Measurements from ENCODE around the gene FMO3. TPM values are rescaled to one million over a fixed set of nuclear protein-coding genes. Genes with fewer than 3 reads are reported as not detected.

The FMO3 gene
- total and polyA plus RNA-seq, 9 donors, result 0.04 to 0.40 (median 0.18) TPM

DNA sequence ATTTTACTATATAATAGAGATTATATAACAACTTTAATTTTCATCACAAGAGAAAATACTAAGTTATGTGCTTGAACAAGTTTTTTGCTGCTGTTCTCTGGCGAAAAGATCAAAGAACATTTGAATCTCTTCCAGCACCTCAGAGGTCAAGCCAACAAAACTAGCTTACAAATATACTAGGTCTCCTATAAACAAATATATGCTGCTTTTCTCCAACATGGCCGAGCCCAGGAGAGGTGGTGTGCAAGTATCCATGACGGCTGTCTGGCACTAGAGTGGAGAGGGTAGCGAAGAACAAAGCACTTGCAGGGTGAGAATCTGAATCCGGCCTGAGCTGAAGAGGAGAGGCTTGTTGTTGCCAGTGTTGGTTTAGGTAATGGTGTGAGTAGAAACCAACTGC is 7.5 kb upstream of the FMO3 start:
- WGBS (ENCODE audit: insufficient coverage), result 93% methylated on average over 3 of the region's 5 CpGs
- Histone ChIP-seq H3K4me1 (ENCODE audit: control insufficient read depth, insufficient read depth, low read length) (peaks cover 2% of the 10 kb centered on the region), H3K36me3 (ENCODE audit: control insufficient read depth, insufficient read depth, low read length) (no peaks in the 10 kb centered on the region), H3K27ac (ENCODE audit: low read length) (no peak overlapping the region), H3K4me3 (ENCODE audit: low read length) (no peak overlapping the region), H3K9me3 (replicated peaks; ENCODE audit: control insufficient read depth, low read depth, low read length) (no peaks in the 10 kb centered on the region), H3K27me3 (ENCODE audit: control insufficient read depth, insufficient read depth, low read length) (no peaks in the 10 kb centered on the region)
- DNase-seq, result peak; percentile 20

DNA sequence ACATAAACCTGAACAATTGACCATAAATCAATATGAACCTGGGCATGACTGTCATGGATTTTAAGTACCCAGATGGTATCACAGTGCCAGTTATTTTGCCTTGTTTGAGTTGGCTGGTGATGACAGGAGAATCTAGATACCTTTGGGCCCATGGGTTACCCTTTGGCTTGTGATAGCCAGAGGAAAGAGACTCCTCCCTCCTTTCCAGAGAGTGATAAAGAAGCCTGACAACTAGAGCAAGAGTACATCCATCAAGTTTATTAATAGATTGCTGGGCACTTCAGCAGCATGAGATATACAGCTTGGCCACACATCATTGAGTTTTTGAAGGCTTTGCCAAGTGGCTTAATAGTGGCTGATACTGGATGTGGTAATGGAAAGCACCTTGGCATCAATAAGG is 6.6 kb upstream of the FMO3 start:
- Histone ChIP-seq H3K4me1 (ENCODE audit: control insufficient read depth, insufficient read depth, low read length) (peaks cover 2% of the 10 kb centered on the region), H3K4me3 (ENCODE audit: low read length) (no peak overlapping the region), H3K36me3 (ENCODE audit: control insufficient read depth, insufficient read depth, low read length) (no peaks in the 10 kb centered on the region), H3K27me3 (ENCODE audit: control insufficient read depth, insufficient read depth, low read length) (no peaks in the 10 kb centered on the region), H3K27ac (ENCODE audit: low read length) (no peak overlapping the region), H3K9me3 (replicated peaks; ENCODE audit: control insufficient read depth, low read depth, low read length) (no peaks in the 10 kb centered on the region)
- no peak for DNase-seq

DNA sequence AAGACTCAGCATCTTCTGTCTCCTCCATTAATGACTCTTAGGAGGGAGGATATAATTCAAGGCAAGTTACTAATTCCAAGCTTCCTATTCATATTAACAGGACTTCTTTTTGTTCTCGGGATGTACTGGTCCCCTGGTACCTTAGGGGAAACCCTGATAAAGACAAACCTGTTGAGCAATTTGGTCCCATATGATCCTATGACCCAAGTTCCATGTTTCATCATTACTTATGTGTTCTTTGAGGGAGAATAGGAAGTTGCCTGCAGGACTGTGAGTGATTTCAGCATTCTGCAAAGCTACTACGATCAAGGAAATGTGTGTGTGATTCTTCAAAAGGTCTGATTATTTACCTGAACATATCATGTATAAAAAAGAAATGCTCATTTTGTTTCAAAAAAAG is 5.8 kb upstream of the FMO3 start:
- H3K9me3 ChIP-seq (replicated peaks; ENCODE audit: control insufficient read depth, low read depth, low read length), result no peaks in the 10 kb centered on the region
- no CpG with 5 or more reads among the region's 2 CpGs for WGBS (ENCODE audit: insufficient coverage)
- no peaks in the 10 kb centered on the region for H3K36me3 ChIP-seq (ENCODE audit: control insufficient read depth, insufficient read depth, low read length)

DNA sequence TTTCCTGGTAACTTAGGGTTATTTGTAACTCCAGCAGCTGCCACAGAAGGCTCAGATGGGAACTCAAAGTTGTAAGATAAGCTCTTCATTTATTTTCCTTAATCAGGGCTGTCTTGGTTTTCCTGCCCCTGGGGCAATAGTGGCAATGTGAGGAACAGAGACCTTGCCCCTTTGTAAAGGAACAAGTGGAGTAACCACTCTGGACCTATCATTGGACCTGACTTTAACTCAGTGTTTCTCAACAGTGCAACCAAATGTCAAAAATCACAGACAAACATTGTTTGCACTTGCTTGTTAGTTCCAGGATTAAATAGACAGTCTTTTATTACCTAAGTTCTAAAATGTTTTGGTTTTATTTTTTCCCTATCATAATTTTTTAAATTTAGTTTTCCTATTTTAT is 2.8 kb upstream of the FMO3 start:
- no peak for DNase-seq
- Histone ChIP-seq H3K4me1 (ENCODE audit: control insufficient read depth, insufficient read depth, low read length) (no peaks in the 10 kb centered on the region), H3K27ac (ENCODE audit: low read length) (no peak overlapping the region), H3K36me3 (ENCODE audit: control insufficient read depth, insufficient read depth, low read length) (no peaks in the 10 kb centered on the region), H3K9me3 (replicated peaks; ENCODE audit: control insufficient read depth, low read depth, low read length) (no peaks in the 10 kb centered on the region), H3K27me3 (ENCODE audit: control insufficient read depth, insufficient read depth, low read length) (no peaks in the 10 kb centered on the region), H3K4me3 (ENCODE audit: low read length) (no peak overlapping the region)

More for the DNA sequence above, 5.8 kb upstream of the FMO3 start:
- Histone ChIP-seq H3K4me3 (ENCODE audit: low read length) (no peak overlapping the region), H3K27me3 (ENCODE audit: control insufficient read depth, insufficient read depth, low read length) (no peaks in the 10 kb centered on the region), H3K4me1 (ENCODE audit: control insufficient read depth, insufficient read depth, low read length) (peaks cover 2% of the 10 kb centered on the region), H3K27ac (ENCODE audit: low read length) (no peak overlapping the region)
- no peak for DNase-seq

DNA sequence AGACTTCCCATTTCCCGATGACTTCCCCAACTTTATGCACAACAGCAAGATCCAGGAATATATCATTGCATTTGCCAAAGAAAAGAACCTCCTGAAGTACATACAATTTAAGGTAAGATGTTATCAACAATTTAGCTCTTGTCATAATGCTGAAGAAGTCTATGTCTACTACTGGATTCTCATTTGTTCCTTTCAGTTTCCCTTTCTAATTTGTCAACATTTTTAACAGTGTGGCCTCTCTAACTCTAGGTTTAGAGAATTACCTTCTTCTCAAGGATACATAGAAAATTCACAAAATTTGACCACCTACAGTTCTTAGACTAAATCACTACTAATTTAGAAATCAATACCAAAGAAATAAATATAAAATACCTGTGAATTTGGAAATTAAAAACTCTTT is 13.2 kb downstream of the FMO3 start:
- Histone ChIP-seq H3K9me3 (replicated peaks; ENCODE audit: control insufficient read depth, low read depth, low read length) (no peaks in the 10 kb centered on the region), H3K4me3 (ENCODE audit: low read length) (no peak overlapping the region), H3K4me1 (ENCODE audit: control insufficient read depth, insufficient read depth, low read length) (no peaks in the 10 kb centered on the region), H3K27me3 (ENCODE audit: control insufficient read depth, insufficient read depth, low read length) (no peaks in the 10 kb centered on the region), H3K36me3 (ENCODE audit: control insufficient read depth, insufficient read depth, low read length) (no peaks in the 10 kb centered on the region), H3K27ac (ENCODE audit: low read length) (no peak overlapping the region)
- DNase-seq, result no peak
- WGBS (ENCODE audit: insufficient coverage), result no CpG with 5 or more reads among the region's 1 CpG

DNA sequence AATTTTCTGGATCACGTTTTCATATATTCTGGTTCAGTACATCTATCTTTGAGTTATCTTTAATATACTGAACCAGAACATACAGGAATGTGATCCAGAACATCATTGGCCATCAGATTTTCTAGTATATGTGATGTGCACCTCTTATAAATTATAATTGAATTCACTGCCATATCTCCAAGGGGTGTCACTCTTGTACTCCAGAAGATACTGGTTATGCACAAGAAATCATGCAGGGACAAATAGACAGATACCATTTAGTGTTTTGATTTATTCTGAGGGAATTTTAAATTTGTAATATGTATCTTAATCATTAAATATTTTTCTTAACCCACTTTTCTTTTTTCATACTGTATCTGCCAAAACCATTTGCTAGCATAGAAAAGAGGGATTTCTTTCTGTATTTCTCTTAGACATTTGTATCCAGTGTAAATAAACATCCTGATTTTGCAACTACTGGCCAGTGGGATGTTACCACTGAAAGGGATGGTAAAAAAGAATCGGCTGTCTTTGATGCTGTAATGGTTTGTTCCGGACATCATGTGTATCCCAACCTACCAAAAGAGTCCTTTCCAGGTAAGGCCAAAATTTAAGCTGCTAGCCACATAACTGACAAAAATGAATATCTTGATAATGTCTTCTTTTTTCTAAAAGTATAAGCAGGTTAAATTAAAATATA is 16.7 kb downstream of the FMO3 start:
- no peak overlapping the region for H3K4me3 ChIP-seq (ENCODE audit: low read length)
- DNase-seq, result peak; percentile 53
- no CpG with 5 or more reads among the region's 3 CpGs for WGBS (ENCODE audit: insufficient coverage)

DNA sequence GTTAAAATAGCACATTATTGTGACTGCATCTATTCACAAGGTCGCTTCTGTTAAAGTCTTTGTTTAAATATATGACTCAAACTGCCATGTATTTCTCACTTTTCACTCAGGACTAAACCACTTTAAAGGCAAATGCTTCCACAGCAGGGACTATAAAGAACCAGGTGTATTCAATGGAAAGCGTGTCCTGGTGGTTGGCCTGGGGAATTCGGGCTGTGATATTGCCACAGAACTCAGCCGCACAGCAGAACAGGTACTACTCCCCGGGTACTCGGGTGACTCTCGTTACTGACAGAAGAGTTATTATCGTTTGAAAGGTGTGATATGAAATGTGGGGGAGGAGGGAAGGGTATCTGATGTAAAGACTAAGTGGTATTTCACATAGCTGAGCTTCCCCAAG is 17.3 kb downstream of the FMO3 start:
- DNase-seq, result no peak
- H3K4me3 ChIP-seq (ENCODE audit: low read length), result no peak overlapping the region
- H3K36me3 ChIP-seq (ENCODE audit: control insufficient read depth, insufficient read depth, low read length), result no peaks in the 10 kb centered on the region
- H3K4me1 ChIP-seq (ENCODE audit: control insufficient read depth, insufficient read depth, low read length), result peaks cover 3% of the 10 kb centered on the region
- no peak overlapping the region for H3K27ac ChIP-seq (ENCODE audit: low read length)
- no peaks in the 10 kb centered on the region for H3K9me3 ChIP-seq (replicated peaks; ENCODE audit: control insufficient read depth, low read depth, low read length)
- 77% methylated on average over 7 of the region's 8 CpGs for WGBS (ENCODE audit: insufficient coverage)
- H3K27me3 ChIP-seq (ENCODE audit: control insufficient read depth, insufficient read depth, low read length), result no peaks in the 10 kb centered on the region

More for the DNA sequence above, 16.7 kb downstream of the FMO3 start:
- Histone ChIP-seq H3K27ac (ENCODE audit: low read length) (no peak overlapping the region), H3K9me3 (replicated peaks; ENCODE audit: control insufficient read depth, low read depth, low read length) (no peaks in the 10 kb centered on the region), H3K4me1 (ENCODE audit: control insufficient read depth, insufficient read depth, low read length) (peaks cover 3% of the 10 kb centered on the region), H3K36me3 (ENCODE audit: control insufficient read depth, insufficient read depth, low read length) (no peaks in the 10 kb centered on the region), H3K27me3 (ENCODE audit: control insufficient read depth, insufficient read depth, low read length) (no peaks in the 10 kb centered on the region)

DNA sequence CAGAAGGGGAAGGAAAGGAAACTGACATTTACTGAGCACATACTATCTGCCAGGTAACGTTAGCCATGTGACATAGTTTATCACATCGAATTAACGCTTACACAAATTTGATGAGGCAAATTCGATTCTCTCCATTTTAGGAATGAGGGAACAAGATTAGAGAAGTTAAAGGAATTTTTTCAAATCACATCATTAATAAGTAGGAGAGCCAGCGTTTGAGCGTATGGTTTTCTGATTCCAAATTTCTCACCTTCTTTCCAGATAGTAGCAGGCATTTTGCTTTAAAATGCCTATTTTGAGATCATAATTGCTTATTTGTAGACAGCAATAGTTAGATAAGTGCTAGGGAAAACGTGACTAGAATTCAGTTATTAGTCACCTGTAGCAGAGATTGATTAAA is 19.3 kb downstream of the FMO3 start:
- Histone ChIP-seq H3K4me1 (ENCODE audit: control insufficient read depth, insufficient read depth, low read length) (peaks cover 3% of the 10 kb centered on the region), H3K4me3 (ENCODE audit: low read length) (no peak overlapping the region), H3K9me3 (replicated peaks; ENCODE audit: control insufficient read depth, low read depth, low read length) (no peaks in the 10 kb centered on the region), H3K27ac (ENCODE audit: low read length) (no peak overlapping the region), H3K36me3 (ENCODE audit: control insufficient read depth, insufficient read depth, low read length) (no peaks in the 10 kb centered on the region), H3K27me3 (ENCODE audit: control insufficient read depth, insufficient read depth, low read length) (no peaks in the 10 kb centered on the region)
- 60% methylated on average over 1 of the region's 7 CpGs for WGBS (ENCODE audit: insufficient coverage)
- no peak for DNase-seq

DNA sequence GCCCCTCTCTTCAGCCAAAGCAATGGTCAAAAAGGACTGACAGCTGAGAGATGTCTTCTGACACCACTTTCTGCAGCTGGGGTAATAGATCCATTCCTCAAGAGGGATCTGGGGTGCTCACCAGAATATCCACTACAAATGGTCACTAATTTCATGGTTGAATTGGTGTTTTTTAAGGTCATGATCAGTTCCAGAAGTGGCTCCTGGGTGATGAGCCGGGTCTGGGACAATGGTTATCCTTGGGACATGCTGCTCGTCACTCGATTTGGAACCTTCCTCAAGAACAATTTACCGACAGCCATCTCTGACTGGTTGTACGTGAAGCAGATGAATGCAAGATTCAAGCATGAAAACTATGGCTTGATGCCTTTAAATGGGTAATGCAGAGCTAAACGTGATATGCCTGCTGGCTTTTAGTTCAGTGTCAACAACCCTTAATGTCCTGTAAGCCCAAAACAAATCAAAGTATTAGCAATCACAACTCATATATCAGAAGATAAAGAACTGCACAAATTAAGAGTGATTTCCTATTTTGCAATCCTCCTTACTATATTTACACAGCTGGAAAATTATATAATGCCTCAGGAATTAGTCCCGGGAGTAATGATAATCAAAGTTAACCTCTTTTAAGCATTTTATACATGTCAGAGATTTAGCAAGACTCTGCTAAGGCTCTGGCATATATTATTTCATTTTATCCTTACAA is 20.1 kb downstream of the FMO3 start:
- Histone ChIP-seq H3K27ac (ENCODE audit: low read length) (peak overlapping the region; percentile 42), H3K36me3 (ENCODE audit: control insufficient read depth, insufficient read depth, low read length) (no peaks in the 10 kb centered on the region), H3K4me3 (ENCODE audit: low read length) (no peak overlapping the region), H3K4me1 (ENCODE audit: control insufficient read depth, insufficient read depth, low read length) (peaks cover 3% of the 10 kb centered on the region), H3K27me3 (ENCODE audit: control insufficient read depth, insufficient read depth, low read length) (no peaks in the 10 kb centered on the region), H3K9me3 (replicated peaks; ENCODE audit: control insufficient read depth, low read depth, low read length) (no peaks in the 10 kb centered on the region)
- peak; percentile 89 for DNase-seq
- 0% methylated on average over 1 of the region's 7 CpGs for WGBS (ENCODE audit: insufficient coverage)

DNA sequence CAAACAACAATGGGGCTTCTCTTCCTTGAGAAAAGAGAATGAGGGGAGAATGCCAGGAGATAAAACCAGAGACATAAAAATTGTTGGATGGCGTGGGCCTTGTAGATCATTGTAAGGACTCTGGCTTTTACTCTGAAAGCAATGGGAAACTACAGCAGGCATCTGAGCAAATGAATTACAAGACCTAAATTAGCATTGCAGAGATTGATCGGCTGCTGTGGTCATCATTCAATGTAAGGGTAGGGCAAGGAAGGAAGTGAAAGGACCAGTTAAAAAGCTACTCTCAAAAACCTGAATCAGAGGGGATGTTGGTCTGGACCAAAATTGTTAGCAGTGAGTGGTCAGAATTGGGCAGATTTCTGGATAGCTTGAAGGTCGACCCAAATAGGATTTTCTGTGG is 21.4 kb downstream of the FMO3 start:
- Histone ChIP-seq H3K4me3 (ENCODE audit: low read length) (no peak overlapping the region), H3K27ac (ENCODE audit: low read length) (no peak overlapping the region), H3K36me3 (ENCODE audit: control insufficient read depth, insufficient read depth, low read length) (no peaks in the 10 kb centered on the region), H3K4me1 (ENCODE audit: control insufficient read depth, insufficient read depth, low read length) (peaks cover 3% of the 10 kb centered on the region), H3K9me3 (replicated peaks; ENCODE audit: control insufficient read depth, low read depth, low read length) (no peaks in the 10 kb centered on the region), H3K27me3 (ENCODE audit: control insufficient read depth, insufficient read depth, low read length) (no peaks in the 10 kb centered on the region)
- 88% methylated on average over 3 of the region's 3 CpGs for WGBS (ENCODE audit: insufficient coverage)
- DNase-seq, result no peak
